Trophoblast cell (in vitro differentiated cells and primary cell): ENCODE measurements around the gene IQCM.

Experiments used
- DNase-seq, 2 donors: peaks; one replicate each; pipeline ENCODE4 v3.0.0-alpha.2; 2016
- H2AFZ ChIP-seq: 2 replicates; pipeline ENCODE4 v1.6.1; 2013; ENCODE audit warnings: low read length, moderate library complexity, mild to moderate bottlenecking; ENCODE audit not compliant: insufficient read depth, poor library complexity
- H2AK5ac ChIP-seq: 2 replicates; pipeline ENCODE4 v1.6.1; 2013; ENCODE audit warnings: mild to moderate bottlenecking, low read length
- H2BK120ac ChIP-seq: 2 replicates; pipeline ENCODE4 v1.6.1; 2013; ENCODE audit warnings: low read length, mild to moderate bottlenecking, moderate library complexity; ENCODE audit not compliant: insufficient read depth, poor library complexity
- H2BK12ac ChIP-seq: 2 replicates; pipeline ENCODE4 v1.6.1; 2013; ENCODE audit warnings: mild to moderate bottlenecking, low read length, moderate library complexity
- H2BK5ac ChIP-seq: 2 replicates; pipeline ENCODE4 v1.6.1; 2013; ENCODE audit warnings: low read length, low read depth, moderate library complexity, mild to moderate bottlenecking; ENCODE audit not compliant: poor library complexity
- H3K14ac ChIP-seq: 2 replicates; pipeline ENCODE4 v1.6.1; 2013; ENCODE audit warnings: mild to moderate bottlenecking, low read length
- H3K18ac ChIP-seq: 2 replicates; pipeline ENCODE4 v1.6.1; 2013; ENCODE audit warnings: mild to moderate bottlenecking, low read length
- H3K23ac ChIP-seq: 2 replicates; pipeline ENCODE4 v1.6.1; 2013; ENCODE audit warnings: low read length
- H3K27ac ChIP-seq: 2 replicates; pipeline ENCODE4 v1.5.1; 2013; ENCODE audit warnings: low read depth, mild to moderate bottlenecking, inconsistent platforms, low read length, moderate library complexity
- H3K27me3 ChIP-seq: 2 replicates; pipeline ENCODE4 v1.6.1; 2013; ENCODE audit warnings: inconsistent platforms, mild to moderate bottlenecking, low read length, moderate library complexity; ENCODE audit not compliant: insufficient read depth
- H3K36me3 ChIP-seq, 2 experiments: 1 replicate in 1 of 2; 2 replicates in 1 of 2; pipeline ENCODE4 v1.6.1; 2013; ENCODE audit warnings: low read length in 2 of 2, mild to moderate bottlenecking in 2 of 2, moderate library complexity in 1 of 2; ENCODE audit not compliant: insufficient read depth in 2 of 2, control insufficient read depth in 1 of 2
- H3K4ac ChIP-seq: 2 replicates; pipeline ENCODE4 v1.6.1; 2013; ENCODE audit warnings: low read depth, mild to moderate bottlenecking, low read length, moderate library complexity
- H3K4me1 ChIP-seq, 2 experiments: 1 replicate in 1 of 2; 2 replicates in 1 of 2; pipeline ENCODE4 v1.6.1; 2013; ENCODE audit warnings: low read length in 2 of 2, mild to moderate bottlenecking in 2 of 2, moderate library complexity in 1 of 2; ENCODE audit not compliant: insufficient read depth in 2 of 2, control insufficient read depth in 1 of 2
- H3K4me2 ChIP-seq: 2 replicates; pipeline ENCODE4 v1.6.1; 2013; ENCODE audit warnings: inconsistent platforms, mild to moderate bottlenecking, low read length, moderate library complexity
- H3K4me3 ChIP-seq: 2 replicates; pipeline ENCODE4 v1.5.1; 2013; ENCODE audit warnings: mild to moderate bottlenecking, low read depth, low read length, inconsistent platforms
- H3K79me1 ChIP-seq: one replicate; pipeline ENCODE4 v1.6.1; 2013; ENCODE audit warnings: low read length
- H3K79me2 ChIP-seq: 2 replicates; pipeline ENCODE4 v1.6.1; 2013; ENCODE audit warnings: low read length, mild to moderate bottlenecking; ENCODE audit not compliant: control insufficient read depth, insufficient read depth, poor library complexity
- H3K9ac ChIP-seq: 2 replicates; pipeline ENCODE4 v1.6.1; 2013; ENCODE audit warnings: mild to moderate bottlenecking, low read length
- H3K9me3 ChIP-seq: 2 replicates; pipeline ENCODE4 v1.6.1; 2013; ENCODE audit warnings: low read depth, mild to moderate bottlenecking, control low read depth, inconsistent platforms, low read length; ENCODE audit not compliant: insufficient read depth
- H4K12ac ChIP-seq: 2 replicates; pipeline ENCODE4 v1.6.1; 2013; ENCODE audit warnings: low read depth, mild to moderate bottlenecking, low read length, moderate library complexity
- H4K8ac ChIP-seq: 2 replicates; pipeline ENCODE4 v1.6.1; 2013; ENCODE audit warnings: low read depth, mild to moderate bottlenecking, low read length, moderate library complexity
- H4K91ac ChIP-seq: one replicate; pipeline ENCODE4 v1.6.1; 2013; ENCODE audit warnings: low read depth, mild to moderate bottlenecking, low read length, moderate library complexity
- WGBS: extraction: QIAGEN DNeasy Blood & Tissue Kit; methylation state at CpG from one replicate; pipeline ENCODE4 v1.1.7; 2013; ENCODE audit warnings: missing lambda C conversion rate; ENCODE audit not compliant: insufficient read length, insufficient coverage; ENCODE audit errors: extremely low coverage; 5-methylcytosine and 5-hydroxymethylcytosine counted together

IQCM gene

GRCh38 chr4:149630064-149630463 lies 185.6 kb downstream of the IQCM start:
- H3K79me2 ChIP-seq = no peaks in the 10 kb centered on the region
- H3K14ac ChIP-seq = no peak overlapping the region
- no peak overlapping the region for H2AFZ ChIP-seq
- no CpG with 5 or more reads among the region's 3 CpGs for WGBS
- H4K12ac ChIP-seq = no peak overlapping the region
- no peak overlapping the region for H3K4ac ChIP-seq
- H3K79me1 ChIP-seq = no peaks in the 10 kb centered on the region
- no peaks in the 10 kb centered on the region for H3K9me3 ChIP-seq
- H2BK5ac ChIP-seq = no peak overlapping the region
- no peak overlapping the region for H3K18ac ChIP-seq
- H3K23ac ChIP-seq = no peak overlapping the region
- no peak overlapping the region for H2BK12ac ChIP-seq
- H3K4me2 ChIP-seq = no peak overlapping the region
- no peak for DNase-seq
- no peak overlapping the region for H2BK120ac ChIP-seq
- no peaks in the 10 kb centered on the region for H3K4me1 ChIP-seq
- H3K9ac ChIP-seq = no peak overlapping the region
- H3K27me3 ChIP-seq = no peaks in the 10 kb centered on the region
- H3K4me3 ChIP-seq = no peak overlapping the region
- H4K8ac ChIP-seq = no peak overlapping the region
- H4K91ac ChIP-seq = no peak overlapping the region
- no peak overlapping the region for H3K27ac ChIP-seq
- H2AK5ac ChIP-seq = no peak overlapping the region
- H3K36me3 ChIP-seq = no peaks in the 10 kb centered on the region

GRCh38 chr4:149605601-149606378 lies 209.9 kb downstream of the IQCM start:
- Histone ChIP-seq H3K4me3 (no peak overlapping the region), H3K4me2 (no peak overlapping the region), H3K79me1 (no peaks in the 10 kb centered on the region), H3K4me1 (no peaks in the 10 kb centered on the region), H2BK120ac (no peak overlapping the region), H3K23ac (peak overlapping the region; percentile 76), H4K8ac (no peak overlapping the region), H2BK12ac (no peak overlapping the region), H4K12ac (no peak overlapping the region), H3K9me3 (no peaks in the 10 kb centered on the region), H2BK5ac (no peak overlapping the region), H2AFZ (no peak overlapping the region), H3K14ac (no peak overlapping the region), H3K36me3 (no peaks in the 10 kb centered on the region), H3K27me3 (no peaks in the 10 kb centered on the region), H3K18ac (no peak overlapping the region), H4K91ac (no peak overlapping the region), H3K79me2 (no peaks in the 10 kb centered on the region), H2AK5ac (no peak overlapping the region), H3K27ac (no peak overlapping the region), H3K4ac (no peak overlapping the region), H3K9ac (no peak overlapping the region)
- WGBS = no CpG with 5 or more reads among the region's 1 CpG
- DNase-seq = no peak

- Histone ChIP-seq H3K9me3 (no peaks in the 10 kb centered on the region), H2AK5ac (no peak overlapping the region), H3K4me1 (no peaks in the 10 kb centered on the region), H3K27me3 (no peaks in the 10 kb centered on the region), H3K36me3 (no peaks in the 10 kb centered on the region), H3K14ac (no peak overlapping the region), H3K79me2 (no peaks in the 10 kb centered on the region), H4K8ac (no peak overlapping the region), H3K4me3 (no peak overlapping the region), H3K9ac (no peak overlapping the region), H4K12ac (no peak overlapping the region), H4K91ac (no peak overlapping the region), H3K79me1 (no peaks in the 10 kb centered on the region), H3K27ac (no peak overlapping the region), H3K23ac (no peak overlapping the region), H2BK5ac (no peak overlapping the region), H2AFZ (no peak overlapping the region), H3K18ac (no peak overlapping the region), H2BK12ac (no peak overlapping the region), H2BK120ac (no peak overlapping the region), H3K4ac (no peak overlapping the region), H3K4me2 (no peak overlapping the region)
- DNase-seq = no peak
These were observed 210.8 kb downstream of the IQCM start for GRCh38 chr4:149604827-149605226.

DNA sequence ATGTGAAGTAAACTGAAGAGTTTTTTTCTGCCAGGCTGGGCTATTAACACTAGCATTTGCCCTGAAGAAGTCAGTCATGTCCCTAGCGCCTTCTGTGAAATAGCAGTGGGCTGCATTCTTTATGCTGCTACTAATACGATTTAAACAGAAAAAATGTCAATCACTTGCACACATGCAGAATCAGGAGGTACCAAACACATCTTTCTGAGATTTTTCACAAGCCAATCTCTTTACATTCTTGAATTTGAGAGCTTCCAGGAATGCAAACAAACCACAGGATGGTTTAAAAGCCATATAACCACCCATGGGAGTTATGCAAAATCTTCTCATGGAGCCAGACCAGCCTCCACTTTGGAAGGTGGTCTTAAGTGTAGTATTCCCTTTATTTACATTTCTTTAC lies 220.1 kb downstream of the IQCM start:
- Histone ChIP-seq H3K9ac (no peak overlapping the region), H3K9me3 (no peaks in the 10 kb centered on the region), H3K36me3 (no peaks in the 10 kb centered on the region), H3K27ac (no peak overlapping the region), H3K4me3 (no peak overlapping the region), H2BK5ac (no peak overlapping the region), H3K79me2 (no peaks in the 10 kb centered on the region), H3K14ac (no peak overlapping the region), H4K12ac (no peak overlapping the region), H3K27me3 (no peaks in the 10 kb centered on the region), H3K4me2 (no peak overlapping the region), H4K91ac (no peak overlapping the region), H3K4ac (no peak overlapping the region), H2BK12ac (no peak overlapping the region), H2AFZ (no peak overlapping the region), H3K79me1 (no peaks in the 10 kb centered on the region), H2AK5ac (no peak overlapping the region), H3K18ac (no peak overlapping the region), H3K23ac (no peak overlapping the region), H3K4me1 (no peaks in the 10 kb centered on the region), H2BK120ac (no peak overlapping the region), H4K8ac (no peak overlapping the region)
- DNase-seq = no peak
- no CpG with 5 or more reads among the region's 2 CpGs for WGBS
